GM21528 (cell line): Measurements from ENCODE around the gene MUC2.
"Not testable (repeated sequence)": the region's sequence is repeated elsewhere in the genome, so short reads cannot be mapped to it uniquely, and the experiment has no call there.

ENCODE experiments used
- ATAC-seq: cut with Tn5 transposase; IDR thresholded peaks from one replicate; pipeline ENCODE4 v1.9.1; 2021; ENCODE audit warnings: mild to moderate bottlenecking, moderate library complexity; ENCODE audit not compliant: unreplicated experiment, low FRiP score

MUC2 gene

DNA sequence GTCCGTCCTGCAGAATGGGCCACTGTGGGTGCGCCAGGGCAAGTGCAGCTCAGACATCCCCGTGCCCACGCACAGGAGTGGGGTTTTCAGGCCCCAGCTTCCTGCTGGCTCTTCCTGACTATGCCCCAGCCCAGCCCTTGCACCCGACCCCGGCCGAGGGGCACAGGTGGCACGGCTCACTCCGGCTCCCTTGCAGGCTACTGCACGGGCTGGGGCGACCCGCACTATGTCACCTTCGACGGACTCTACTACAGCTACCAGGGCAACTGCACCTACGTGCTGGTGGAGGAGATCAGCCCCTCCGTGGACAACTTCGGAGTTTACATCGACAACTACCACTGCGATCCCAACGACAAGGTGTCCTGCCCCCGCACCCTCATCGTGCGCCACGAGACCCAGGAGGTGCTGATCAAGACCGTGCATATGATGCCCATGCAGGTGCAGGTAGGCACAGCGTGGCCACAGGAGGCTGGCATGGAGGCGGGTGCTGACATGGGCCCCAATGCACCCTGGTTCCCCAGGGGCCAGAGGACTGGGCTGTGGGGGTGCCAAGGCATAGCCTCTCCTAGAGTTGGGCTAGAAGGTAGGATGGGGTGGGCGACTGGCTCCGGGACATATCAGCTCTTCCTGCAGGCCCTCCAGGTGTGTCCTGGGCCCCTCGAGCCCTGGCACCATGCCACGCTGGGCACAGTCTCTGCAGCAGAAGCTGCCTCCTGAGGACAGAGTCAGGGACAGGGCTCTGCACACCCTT, 27.7 kb downstream of the MUC2 start:
- no peak for ATAC-seq

GRCh38 chr11:1102996-1103395, 28.3 kb downstream of the MUC2 start:
- ATAC-seq: no peak

GRCh38 chr11:1103401-1104360, 29.0 kb downstream of the MUC2 start:
- no peak for ATAC-seq

- no peak for ATAC-seq
These were observed 29.9 kb downstream of the MUC2 start for GRCh38 chr11:1104411-1105182.

- no peak for ATAC-seq
These were observed 30.5 kb downstream of the MUC2 start for GRCh38 chr11:1105183-1105565.

GRCh38 chr11:1106387-1106786, 31.7 kb downstream of the MUC2 start:
- no peak for ATAC-seq

GRCh38 chr11:1107316-1108245, 32.9 kb downstream of the MUC2 start:
- ATAC-seq: no peak

- no peak for ATAC-seq
These were observed 33.7 kb downstream of the MUC2 start for GRCh38 chr11:1108246-1108900.

GRCh38 chr11:1109101-1109917, 34.6 kb downstream of the MUC2 start:
- no peak for ATAC-seq

GRCh38 chr11:1109918-1110705, 35.4 kb downstream of the MUC2 start:
- no peak for ATAC-seq

DNA sequence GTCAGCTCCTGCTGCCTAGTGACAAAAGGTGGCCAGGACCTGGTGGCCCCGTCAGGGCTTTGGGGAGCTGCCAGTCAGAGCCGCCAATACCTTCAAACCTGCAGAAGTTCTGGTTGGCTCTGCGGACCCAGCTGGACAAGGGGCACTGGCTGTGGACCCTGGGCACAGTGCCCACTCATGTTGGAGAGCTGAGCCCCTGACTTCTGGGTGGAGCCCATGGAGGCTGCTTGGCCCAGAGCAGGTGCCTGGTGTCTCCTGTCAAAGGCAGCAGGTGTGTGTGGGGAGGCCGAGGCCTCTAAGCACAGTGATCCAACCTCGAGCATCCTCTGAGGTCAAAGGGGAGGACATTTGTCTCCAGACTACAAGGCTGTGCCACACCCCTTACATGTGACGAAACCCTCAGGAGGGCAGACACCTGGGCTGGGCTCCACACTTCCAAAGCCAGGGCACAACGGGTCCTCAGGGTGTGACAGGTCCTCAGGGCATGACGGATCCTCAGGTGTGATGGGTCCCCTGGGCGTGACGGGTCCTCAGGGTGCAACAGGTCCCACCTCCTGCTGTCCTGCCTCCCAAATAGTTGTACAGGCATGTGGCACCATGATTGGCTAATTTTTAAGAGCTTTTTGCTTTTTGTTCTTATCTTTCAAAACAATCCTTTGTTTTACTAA, 37.0 kb downstream of the MUC2 start:
- ATAC-seq: no peak

- no peak for ATAC-seq
These were observed 37.9 kb downstream of the MUC2 start for GRCh38 chr11:1112351-1113191.

DNA sequence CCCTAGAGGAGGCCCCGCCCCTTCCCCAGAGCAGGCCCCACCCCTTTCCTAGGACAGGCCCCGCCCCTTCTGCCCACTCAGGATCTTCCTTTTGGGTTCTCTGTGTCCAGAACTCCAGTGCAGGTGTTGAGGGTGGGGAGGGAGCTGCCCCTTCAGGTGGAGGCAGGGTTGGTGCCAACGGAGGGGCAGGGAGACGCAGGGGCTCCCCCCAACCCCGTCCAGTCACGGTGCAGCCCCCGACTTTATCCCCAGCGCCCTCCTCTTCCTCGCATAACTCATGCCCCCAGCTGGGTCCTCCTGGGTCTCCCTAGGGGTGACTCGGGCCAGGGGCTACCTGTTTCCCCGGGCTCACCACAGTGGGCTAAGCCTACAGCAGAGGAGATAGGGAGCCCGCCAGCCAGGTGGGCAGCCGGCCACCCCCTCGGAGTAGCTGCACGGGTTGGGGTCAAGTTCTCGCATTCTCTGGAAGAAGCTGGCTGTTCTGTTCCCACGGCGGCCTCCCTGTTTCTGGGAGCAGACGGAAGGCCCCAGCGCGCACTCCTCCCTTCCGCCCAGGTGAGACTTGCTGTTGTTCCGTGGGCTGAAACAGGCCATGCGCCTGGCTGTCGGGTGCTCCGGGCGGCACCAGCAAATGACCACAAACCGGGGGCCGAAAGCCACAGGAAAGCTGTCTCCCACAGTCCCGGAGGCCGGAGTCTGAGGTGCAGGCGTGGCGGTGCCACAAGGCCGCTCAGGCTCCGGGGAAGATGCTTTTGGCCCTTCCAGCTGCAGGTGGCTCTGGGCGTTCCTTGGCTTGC, 38.9 kb downstream of the MUC2 start:
- no peak for ATAC-seq

GRCh38 chr11:1115292-1115691, 40.6 kb downstream of the MUC2 start:
- ATAC-seq: not testable (repeated sequence)

DNA sequence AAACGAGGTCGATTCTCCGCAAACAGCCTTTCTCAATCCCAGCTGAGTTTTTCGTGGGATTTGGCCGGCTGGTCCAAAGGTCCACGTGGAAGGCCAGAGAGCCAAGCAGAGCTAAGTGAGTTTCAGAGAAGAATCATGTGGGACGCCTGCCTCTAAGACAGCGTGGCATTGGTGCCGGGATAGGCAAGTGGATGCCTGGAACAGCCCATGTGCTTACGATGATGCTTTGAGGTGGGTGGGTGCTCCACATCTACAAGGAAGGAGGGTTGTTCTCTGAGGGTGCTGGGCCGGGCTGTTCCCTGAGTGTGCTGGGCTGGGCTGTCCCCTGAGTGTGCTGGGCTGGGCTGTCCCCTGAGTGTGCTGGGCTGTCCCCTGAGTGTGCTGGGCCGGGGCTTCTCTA, 41.4 kb downstream of the MUC2 start:
- no peak for ATAC-seq
